ENCODE measurements around the gene ANKRD45.
"Not testable (repeated sequence)": the region's sequence is repeated elsewhere in the genome, so short reads cannot be mapped to it uniquely, and the experiment has no call there.

Gene ANKRD45

GRCh38 chr1:173608503-173609216 lies 61.0 kb downstream of the ANKRD45 start:
- TF ChIP-seq CTCF (IDR thresholded peaks at IDR 0.05; ENCODE audit: low read depth, low read length, missing control alignments) = no peak

GRCh38 chr1:173603056-173603591 lies 66.5 kb downstream of the ANKRD45 start, which contains the start of gene SLC9C2:
SLC9C2 (minus strand) TSS chr1:173603072; CDS start chr1:173601776, 1,296 bp downstream.
- no peak within 1 kb of the TSS for H3K4me3 ChIP-seq (replicated peaks; ENCODE audit: low read depth, low read length)
- no peak for TF ChIP-seq CTCF (IDR thresholded peaks at IDR 0.05; ENCODE audit: low read depth, low read length, missing control alignments)
- no peak for DNase-seq (ENCODE audit: extremely low read depth, low read depth)

More at GRCh38 chr1:173608503-173609216, 61.0 kb downstream of the ANKRD45 start:
- no peak overlapping the region for H3K4me3 ChIP-seq (replicated peaks; ENCODE audit: low read depth, low read length)
- no peak for DNase-seq (ENCODE audit: extremely low read depth, low read depth)

- no peak for TF ChIP-seq CTCF (IDR thresholded peaks at IDR 0.05; ENCODE audit: low read depth, low read length, missing control alignments)
- no peak overlapping the region for H3K4me3 ChIP-seq (replicated peaks; ENCODE audit: low read depth, low read length)
- DNase-seq (ENCODE audit: extremely low read depth, low read depth) = no peak
Measured at GRCh38 chr1:173601588-173601987, 68.1 kb downstream of the ANKRD45 start.

GRCh38 chr1:173596097-173596825 lies 73.4 kb downstream of the ANKRD45 start:
- no peak overlapping the region for H3K4me3 ChIP-seq (replicated peaks; ENCODE audit: low read depth, low read length)
- TF ChIP-seq CTCF (IDR thresholded peaks at IDR 0.05; ENCODE audit: low read depth, low read length, missing control alignments) = no peak
- no peak for DNase-seq (ENCODE audit: extremely low read depth, low read depth)

- H3K4me3 ChIP-seq (replicated peaks; ENCODE audit: low read depth, low read length); DNase-seq (ENCODE audit: extremely low read depth, low read depth): not testable (repeated sequence)
Measured at GRCh38 chr1:173591138-173591537, 78.5 kb downstream of the ANKRD45 start.

GRCh38 chr1:173590557-173590956 lies 79.1 kb downstream of the ANKRD45 start:
- no peak overlapping the region for H3K4me3 ChIP-seq (replicated peaks; ENCODE audit: low read depth, low read length)
- DNase-seq (ENCODE audit: extremely low read depth, low read depth) = no peak
- no peak for TF ChIP-seq CTCF (IDR thresholded peaks at IDR 0.05; ENCODE audit: low read depth, low read length, missing control alignments)
